NCI-H2227 (cell line): ENCODE results near the gene GADD45GIP1.
"Not testable (repeated sequence)": the region's sequence is repeated elsewhere in the genome, so short reads cannot be mapped to it uniquely, and the experiment has no call there.

Experiments used
- DNase-seq: peaks from one replicate; lab custom pipeline; 2025; ENCODE audit not compliant: unreplicated experiment; lab: John Stamatoyannopoulos, UW

GADD45GIP1 gene

DNA sequence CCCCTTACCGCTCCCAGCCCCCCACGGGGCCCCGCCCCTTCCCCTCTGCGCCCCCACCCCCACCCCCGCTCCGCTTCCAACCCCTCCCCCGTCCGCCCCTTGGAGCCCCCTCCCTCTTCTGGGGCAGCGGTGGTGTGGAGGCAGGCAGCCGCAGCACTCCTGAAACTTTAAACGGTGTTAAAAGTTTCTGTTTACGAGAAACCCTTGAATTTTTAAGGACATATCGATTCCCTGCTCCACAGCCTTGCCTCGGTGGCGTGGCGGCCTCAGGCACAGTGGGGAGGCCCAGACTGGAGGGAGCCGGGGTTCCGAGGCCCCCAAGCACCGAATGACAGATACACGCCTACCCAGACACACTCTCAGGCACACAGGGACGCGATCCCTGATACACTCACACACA lies 33.4 kb upstream of the GADD45GIP1 start:
- DNase-seq: no peak

DNA sequence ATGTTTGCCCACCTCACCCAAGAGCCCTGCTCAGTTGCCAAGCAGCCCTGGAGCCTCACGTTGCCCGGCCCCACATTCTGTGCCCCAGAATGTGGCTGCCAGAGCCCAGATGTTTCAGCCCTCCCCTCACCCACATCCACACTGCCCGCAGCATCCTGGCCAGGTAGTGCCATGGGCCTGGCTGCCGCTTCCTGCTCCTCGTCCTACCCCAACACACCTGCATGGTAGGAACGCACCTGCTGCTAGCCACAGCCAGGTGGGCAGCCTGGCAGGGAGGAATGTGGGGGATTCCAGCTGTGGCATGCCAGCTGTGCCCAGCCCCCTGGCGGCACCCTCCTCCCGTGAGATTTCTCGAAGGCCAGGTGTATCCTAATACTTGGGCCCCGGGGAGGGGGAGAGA lies 30.8 kb upstream of the GADD45GIP1 start:
- no peak for DNase-seq

DNA sequence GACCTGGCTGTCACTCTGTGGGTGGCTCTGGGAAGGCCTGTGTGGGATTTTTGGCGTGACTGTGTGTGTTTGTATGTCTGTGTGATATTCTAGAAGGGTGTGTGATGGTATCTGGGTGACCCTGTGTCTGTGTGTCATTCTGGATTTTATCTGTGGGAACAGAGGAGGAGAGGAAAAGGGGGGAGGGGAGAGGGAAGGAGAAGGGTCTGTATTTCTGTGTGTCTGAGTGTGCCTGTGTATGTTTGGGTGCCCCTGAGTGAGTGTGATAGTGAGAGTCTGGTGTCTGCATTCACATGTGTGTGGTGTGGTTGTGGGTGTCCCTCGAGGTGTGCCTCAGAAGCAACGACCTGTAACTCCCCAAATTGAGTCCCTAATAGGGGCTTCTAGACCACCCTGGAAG lies 30.2 kb upstream of the GADD45GIP1 start:
- DNase-seq: no peak

DNA sequence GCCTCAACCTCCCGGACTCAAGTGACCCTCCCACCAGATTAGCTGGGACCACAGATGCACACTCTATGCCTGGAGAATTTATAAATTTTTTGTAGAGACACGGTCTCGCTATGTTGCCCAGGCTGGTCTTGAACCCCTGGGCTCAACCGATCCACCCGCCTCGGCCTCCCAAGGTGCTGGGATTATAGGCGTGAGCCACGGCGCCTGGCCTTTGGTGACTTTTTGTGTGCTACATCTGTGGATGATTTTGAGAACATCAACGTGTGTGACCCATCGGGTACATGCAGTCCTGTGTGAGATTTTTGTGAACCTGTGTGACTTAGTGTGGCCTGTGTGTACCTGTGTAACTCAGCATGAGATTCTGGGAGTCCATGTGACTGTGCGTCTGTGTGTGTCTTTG lies 29.7 kb upstream of the GADD45GIP1 start:
- no peak for DNase-seq

DNA sequence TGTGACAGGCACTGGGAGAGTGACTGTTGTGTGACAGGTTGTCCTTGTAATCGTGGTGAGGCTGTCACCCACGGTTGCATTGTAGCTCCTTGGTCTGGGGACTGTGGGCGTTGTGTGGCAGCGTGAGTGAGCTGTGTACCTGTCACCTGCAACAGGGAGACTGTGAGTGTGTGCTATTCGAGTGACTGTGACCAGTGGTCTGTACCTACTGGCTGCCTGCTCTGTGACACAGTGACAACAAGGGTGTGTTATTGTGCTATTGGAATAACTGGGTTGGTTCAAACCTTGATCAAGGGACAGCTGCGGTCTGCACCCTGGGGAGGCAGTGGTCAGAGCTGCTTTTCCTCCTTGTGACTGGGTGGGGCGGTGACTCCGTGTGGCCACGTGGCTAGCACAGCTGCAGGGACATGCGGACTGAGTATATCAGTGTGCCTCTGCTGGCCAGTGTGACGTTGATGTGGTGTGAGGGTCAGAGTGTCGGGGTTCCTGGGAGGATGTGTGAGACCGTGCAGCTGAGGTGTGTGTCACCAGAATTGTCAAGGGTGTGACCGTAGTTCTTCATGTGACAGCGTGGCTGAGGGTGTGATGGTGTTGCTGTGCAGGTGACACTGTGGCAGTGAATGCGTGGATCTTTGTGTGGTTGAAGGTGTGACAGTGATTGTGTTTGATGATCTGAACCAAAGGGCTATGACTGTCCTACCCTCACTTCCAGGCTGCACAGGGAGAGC lies 28.2 kb upstream of the GADD45GIP1 start:
- DNase-seq: no peak

DNA sequence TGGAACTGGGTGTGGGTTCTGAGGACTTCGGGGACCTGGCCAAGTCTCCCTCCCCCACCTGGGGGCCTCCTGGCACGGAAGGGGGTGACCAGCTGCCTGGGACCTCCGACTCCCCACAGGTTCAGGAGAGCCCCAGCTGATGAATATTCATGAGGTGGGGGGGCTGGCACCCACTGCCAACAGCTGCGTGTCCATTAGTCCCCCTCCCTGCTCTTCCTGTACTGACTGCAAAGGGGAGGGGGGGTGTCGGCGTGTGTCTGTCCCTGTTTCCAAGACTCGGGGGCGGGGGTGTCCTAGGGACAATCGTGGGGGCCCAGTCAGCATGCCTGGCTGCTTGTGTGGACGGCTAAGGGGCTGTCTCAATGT lies 27.6 kb upstream of the GADD45GIP1 start:
- no peak for DNase-seq

DNA sequence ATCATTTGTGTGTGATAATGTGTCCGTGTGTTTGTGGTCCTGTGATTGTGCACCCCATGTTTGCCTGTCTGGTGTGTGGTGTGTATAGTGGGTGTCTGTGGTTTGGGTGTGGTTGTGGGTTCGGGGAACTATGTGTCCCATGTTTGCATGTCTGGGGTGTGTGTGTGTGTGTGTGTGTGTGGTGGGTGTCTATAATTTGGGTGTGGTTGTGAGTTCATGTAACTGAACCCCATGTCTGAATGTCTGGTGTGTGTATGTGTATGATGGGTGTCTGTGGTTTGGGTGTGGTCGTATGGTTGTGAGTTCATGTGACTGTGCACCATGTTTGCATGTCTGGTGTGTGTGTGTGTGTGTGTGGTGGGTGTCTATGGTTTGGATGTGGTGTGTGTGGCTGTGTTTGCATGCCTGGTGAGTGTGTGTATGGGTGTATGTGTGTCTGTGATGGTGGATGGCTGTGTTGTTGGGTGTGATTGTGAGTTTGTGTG lies 27.2 kb upstream of the GADD45GIP1 start:
- DNase-seq: no peak

DNA sequence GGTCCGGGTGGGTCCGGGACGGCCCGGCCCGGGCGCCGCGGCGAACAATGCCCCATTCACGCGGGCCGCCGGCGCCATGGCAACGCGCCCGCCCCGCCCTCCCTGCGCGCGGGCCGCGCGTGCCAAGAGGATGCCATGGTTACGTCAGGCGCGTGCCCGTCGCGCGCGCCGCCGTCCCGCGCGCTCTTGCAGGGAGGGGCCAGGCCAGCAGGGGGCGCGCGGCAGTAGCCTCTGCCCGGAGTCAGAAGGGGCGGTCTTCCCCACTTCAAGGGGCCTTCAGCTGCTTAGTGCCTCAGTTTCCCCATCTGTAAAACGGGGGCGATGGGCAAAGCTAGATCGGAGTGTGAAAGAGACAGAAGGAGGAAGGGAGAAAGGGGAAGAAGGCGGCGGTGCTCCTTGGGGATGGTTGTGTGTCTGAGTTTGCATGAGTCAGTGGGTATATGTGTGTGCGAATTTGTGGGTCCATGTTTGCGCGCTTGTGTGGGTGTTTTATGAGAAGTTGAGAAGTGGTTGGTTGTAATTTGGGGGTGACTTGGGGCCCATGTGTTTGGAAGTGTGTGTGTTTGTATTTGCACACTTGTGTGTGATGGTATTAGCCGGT lies 26.6 kb upstream of the GADD45GIP1 start:
- DNase-seq: peak; percentile 86

DNA sequence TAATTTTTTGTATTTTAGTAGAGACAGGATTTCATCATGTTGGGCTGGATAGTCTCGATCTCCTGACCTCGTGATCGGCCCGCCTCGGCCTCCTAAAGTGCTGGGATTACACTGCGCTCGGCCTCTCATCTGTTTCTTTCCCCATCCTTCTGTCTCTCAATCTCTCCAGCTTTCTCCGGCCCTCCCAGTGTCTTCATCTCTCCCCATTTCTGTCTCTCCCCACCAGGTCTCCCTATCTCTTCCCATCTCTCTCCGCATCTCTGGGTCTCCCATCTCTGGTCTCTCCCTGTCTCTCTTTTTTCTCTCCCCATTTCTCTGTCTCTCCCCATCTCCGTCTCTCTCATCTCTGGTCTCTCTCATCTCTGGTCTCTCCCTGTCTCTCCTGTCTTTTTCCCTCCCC lies 26.1 kb upstream of the GADD45GIP1 start:
- no peak for DNase-seq

DNA sequence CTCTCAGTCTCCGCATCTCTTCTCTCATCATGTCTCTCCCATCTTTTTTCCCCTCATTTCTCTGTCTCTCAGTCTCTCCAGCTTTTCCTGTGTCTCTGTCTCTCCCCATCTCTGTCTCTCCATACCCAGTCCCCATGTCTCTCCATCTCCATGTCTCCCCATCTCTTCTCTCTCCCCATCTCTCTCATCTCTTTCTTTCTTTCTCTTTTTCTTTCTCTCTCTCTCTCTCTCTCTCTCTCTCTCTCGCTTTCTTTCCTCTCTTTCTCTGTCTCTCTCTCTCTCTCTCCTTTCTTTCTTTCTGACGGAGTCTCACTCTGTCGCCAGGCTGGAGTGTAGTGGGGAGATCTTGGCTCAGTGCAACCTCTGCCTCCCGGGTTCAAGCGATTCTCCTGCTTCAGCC lies 25.6 kb upstream of the GADD45GIP1 start:
- DNase-seq: no peak

DNA sequence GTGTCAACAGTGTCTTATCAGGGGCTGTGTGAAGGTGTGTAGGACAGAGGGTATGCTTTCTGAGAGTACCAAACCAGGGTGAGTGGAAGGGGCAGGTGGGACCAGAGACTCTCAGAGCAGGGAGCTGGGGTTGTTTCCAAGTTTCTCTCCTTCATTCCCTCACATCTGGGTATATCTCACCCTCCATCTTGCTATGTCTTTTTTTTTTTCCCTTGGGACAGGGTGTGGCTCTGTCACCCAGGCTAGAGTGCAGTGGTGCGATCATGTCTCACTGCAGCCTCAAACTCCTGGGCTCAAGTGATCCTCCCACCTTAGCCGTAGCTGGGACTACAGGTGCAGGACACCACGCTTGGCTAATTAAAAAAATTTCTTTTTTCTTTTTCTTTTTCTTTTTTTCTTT lies 23.0 kb upstream of the GADD45GIP1 start:
- no peak for DNase-seq

DNA sequence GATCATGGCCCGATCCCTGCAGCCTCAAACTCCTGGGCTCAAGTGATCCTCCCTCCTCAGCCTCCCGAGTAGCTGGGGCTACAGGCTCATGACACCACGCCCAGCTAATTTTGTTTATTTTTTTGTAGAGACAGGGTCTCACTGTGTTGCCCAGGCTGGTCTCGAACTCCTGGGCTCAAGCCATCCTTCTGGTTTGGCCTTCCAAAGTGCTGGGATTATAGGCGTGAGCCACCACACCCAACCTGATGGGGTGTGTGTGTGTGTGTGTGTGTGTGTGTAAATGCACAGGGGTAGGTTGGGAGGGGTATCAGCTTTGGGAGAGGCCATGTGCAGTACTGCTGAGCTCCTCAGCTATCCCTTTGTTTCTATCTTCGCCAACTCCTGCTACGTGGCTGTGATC lies 19.1 kb upstream of the GADD45GIP1 start:
- not testable (repeated sequence) for DNase-seq

DNA sequence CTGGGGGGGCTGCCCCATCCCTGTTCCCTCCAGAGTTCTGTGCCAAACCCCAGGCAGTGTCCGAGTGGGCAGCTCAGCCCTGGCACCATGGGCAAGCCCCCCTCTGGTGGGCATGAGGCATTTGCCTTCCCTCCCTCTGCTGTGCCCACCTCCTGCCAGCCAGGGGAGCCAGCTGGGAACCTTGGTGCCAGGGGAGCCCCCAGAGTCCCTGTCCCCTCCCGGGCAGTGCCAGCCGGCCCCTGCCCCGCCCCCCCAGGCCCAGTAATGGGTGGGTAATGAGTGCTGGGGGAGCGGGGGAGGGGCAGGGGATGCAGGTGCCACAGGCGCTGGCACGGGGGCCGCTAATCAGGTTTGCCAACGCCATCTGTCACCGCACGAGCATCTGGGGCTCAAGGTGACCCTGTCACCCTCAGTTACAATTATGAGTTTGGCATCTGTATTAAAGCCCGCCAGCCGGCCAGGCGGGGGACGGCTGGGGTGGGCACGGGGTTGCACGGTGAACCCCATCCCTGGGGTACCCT lies 18.3 kb upstream of the GADD45GIP1 start:
- no peak for DNase-seq

DNA sequence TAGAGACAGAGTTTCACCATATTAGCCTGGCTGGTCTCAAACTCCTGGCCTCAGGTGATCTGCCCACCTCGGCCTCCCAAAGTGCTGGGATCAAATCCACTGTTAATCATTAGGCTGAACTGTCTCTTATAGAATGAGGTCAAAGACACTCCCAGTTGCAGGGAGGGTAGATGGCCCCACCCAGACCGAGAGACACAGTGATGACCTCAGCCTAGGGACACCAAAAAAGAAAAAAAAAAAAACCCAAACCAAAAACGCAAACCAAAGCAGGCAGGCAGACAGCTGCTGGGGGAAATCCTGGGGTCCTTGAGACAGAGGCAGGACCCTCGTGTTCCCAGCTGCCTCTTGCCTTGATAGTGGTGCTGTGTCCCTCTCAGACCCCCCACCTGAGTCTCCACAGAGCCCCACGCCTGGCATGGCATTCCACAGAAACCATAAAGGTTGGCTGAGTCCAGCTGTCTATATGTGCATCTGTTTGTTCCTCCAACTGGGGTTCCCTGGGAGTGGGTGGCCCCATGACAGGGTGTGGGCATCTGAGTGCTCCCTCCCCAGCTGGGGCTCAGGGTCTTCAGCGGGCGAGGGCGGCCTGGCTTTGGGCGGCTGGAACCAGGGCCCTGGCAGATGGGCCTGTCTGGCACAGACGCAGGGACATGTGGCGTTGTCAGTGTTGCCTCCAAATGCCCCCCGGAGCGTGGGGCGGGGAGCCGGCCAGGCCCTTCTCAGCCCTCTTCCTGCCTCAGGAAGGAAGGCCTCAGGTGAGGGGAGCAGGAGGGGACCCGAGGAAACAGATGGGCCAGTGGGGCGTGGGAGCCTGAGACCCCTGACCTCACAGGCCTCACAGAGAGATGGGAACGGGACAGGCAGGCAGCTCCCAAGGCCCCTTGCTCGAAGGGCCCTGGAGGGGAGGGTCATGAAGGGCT lies 17.5 kb upstream of the GADD45GIP1 start:
- no peak for DNase-seq

DNA sequence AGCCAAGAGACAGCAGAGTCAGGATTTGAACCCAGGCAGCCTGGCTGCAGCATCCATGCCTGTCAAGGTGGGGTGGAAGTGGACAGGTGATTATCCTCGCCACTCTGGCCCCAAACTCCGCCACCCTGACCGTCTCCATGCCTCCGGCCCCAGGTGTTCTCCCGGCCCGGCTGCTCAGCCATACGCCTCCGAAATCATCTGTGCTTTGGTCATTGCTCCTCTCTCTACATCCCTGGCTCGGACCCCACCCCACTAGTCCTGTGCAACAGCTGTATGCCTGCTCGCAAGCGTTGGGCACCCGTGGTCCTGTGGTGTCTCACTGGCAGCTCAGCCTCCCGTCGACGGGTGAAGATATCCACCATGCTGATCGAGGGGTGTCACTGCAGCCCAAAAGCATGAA lies 16.2 kb upstream of the GADD45GIP1 start:
- DNase-seq: no peak

DNA sequence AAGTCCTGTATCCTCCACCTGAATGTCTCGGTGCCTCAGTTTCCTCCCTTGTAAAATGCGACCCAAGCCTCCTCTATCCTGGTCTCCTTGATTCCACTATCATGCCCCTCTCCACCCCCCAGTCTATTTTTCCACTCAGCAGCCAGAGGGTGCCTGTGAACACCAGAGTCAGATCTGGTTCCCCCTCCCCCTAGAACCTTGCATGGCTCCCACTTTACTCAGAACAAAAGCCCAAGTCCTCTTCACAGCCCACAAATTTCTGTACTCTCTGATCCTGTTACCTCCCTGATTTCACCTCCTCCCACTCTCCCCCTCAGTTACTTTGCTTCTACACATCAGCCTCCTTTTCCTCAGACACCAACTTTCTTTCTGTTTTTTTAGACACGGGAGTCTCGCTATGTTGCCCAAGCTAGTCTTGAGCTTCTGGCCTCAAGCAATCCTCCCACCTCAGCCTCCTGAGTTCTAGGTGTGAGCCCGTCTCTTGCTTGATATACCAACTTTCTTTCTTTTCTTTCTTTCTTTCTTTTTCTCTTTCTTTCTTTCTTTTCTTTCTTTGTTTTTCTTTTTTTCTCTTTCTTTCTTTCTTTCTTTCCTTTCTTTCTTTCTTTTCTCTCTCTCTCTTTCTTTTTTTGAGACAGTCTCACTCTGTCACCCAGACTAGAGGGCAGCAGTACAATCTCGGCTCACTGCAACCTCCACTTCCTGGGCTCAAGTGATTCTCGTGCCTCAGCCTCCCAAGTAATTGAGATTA lies 13.2 kb upstream of the GADD45GIP1 start:
- DNase-seq: no peak

DNA sequence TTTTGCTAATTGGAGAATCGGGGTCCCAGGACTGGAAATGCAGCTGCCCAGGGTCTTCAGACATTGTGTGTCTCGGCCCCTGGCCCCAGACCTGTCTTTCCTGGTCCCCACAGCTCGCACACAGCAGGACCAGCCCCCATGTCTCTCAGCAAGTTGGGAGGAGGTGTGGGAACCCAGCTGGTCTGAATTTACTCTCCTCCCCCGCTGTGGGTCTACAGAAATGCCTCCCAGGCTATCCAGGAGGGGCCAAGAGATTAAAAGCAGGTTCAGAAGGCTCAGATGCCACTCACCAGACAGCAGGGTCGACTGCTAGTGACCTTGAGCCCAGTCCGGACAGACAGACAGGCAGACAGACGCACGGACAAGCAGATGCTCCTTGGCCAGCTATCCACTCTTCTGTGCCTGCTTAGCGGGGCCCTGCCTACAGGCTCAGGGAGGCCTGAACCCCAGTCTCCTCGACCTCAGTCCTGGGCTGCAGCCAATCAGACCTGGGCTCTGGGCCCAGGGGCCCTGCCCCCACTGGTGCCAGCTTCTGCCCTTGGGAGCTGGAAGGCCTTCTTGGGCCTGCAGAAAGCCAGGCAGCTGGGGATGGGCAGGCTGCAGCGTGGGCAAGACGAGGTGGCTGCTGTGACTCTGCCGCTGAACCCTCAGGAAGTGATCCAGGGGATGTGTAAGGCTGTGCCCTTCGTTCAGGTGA lies 12.4 kb upstream of the GADD45GIP1 start, which contains the start of gene DAND5:
DAND5 (plus strand) TSS at position 285 of the 697 bp plus-strand sequence; CDS start at position 370, 85 bp downstream.
- no peak for DNase-seq

DNA sequence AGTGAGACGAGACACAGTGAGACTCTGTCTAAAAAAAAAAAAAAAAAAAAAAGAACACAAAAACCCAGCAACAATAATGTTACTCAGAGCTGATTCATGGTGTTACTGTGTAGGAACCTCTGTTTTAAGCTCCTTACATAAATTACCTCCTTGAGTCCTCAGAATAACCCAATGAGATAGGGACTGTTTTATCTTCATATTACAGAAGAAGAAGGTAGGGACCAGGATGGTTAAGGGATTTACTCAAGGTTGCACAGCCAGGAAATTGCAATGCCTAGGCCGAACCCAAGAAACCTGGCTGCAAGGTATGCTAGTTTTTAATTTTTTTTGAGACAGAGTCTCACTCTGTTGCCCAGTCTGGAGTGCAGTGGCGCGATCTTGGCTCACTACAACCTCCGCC lies 10.9 kb upstream of the GADD45GIP1 start:
- DNase-seq: no peak

DNA sequence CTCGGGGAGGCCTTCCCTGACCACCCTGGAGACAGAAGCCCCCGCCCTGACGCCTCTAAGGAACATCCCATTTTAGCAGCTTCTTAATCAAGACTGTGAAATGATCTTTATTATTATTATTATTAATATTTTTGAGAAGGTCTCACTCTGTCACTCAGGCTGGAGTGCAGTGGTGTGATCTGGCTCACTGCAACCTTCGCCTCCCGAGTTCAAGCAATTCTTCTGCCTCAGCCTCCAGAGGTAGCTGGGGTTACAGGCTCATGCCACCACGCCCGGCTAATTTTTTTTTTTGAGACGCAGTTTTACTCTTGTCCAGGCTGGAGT lies 8.8 kb upstream of the GADD45GIP1 start:
- no peak for DNase-seq
